Activated CD4-positive, CD25-positive, alpha-beta regulatory T cell treated with anti-CD3 and anti-CD28 coated beads, Interleukin-2, amount 50 U/mL, for 16 hours (primary cell): ENCODE data around the gene PARP12.

Experiments used
- DNase-seq: peaks from one replicate; pipeline ENCODE4 v3.0.0-alpha.2; 2020; ENCODE audit warnings: low read depth, low spot score

The PARP12 gene

DNA sequence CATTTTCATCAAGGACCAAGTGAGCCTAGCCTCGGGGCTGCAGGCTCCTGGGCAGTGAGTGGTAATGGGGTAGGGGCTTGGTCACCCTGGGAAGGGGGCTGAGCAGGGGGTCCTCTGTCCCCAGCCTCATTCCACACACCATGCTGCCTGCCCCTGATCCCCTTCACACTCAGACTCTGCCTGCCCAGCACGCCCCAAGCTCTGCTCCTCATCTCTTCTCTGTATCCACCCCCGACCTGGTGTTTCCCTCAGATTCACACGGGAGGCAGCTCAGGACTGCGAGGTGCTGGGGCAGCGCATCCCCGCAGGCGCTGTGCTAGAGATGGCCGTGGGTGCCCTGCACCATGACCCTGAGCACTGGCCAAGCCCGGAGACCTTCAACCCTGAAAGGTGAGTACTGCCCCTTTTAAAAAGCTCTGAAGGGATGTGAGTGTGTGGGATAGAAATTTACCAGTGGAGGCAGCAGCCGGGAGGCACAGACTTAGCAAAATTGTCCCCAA lies 47.2 kb downstream of the PARP12 start:
- no peak for DNase-seq

DNA sequence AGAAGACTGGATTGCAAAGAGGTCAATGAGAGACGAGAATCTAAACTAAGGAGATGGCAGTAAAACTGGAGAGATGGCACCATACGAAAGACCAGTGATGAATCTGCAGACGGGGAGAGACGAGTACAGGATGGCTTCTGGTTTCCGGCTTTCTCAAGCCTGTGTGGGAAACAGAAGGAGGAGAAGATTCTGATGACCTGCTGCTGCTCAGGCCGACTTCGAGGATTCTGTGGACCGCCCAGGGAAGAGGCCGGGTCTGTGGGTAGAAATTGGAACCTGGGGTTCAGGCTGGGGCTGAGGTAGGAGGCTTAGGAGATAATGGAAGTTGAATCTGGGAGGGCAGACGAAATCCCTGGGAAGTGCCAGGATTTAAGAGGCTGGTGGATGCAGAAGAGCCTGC lies 48.6 kb downstream of the PARP12 start:
- no peak for DNase-seq

DNA sequence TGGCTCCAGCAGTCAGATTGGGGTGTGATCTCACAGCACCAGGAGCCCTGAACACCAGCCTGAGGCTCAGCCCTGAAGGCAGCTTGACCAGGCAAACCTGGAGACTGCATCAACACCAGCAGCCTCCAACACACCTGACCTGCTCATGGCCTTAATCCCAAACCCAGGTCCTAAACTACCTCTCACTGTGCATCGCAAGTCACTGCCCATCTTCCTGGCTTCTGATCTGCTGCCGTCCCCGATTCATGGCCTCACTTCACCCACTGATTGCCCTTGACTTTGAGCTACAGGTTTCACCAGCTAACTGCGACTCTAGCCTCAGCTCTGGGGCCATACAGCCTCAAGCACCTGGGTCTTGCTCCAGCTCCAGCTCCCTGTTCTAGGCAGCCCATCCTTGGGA lies 49.1 kb downstream of the PARP12 start:
- no peak for DNase-seq

DNA sequence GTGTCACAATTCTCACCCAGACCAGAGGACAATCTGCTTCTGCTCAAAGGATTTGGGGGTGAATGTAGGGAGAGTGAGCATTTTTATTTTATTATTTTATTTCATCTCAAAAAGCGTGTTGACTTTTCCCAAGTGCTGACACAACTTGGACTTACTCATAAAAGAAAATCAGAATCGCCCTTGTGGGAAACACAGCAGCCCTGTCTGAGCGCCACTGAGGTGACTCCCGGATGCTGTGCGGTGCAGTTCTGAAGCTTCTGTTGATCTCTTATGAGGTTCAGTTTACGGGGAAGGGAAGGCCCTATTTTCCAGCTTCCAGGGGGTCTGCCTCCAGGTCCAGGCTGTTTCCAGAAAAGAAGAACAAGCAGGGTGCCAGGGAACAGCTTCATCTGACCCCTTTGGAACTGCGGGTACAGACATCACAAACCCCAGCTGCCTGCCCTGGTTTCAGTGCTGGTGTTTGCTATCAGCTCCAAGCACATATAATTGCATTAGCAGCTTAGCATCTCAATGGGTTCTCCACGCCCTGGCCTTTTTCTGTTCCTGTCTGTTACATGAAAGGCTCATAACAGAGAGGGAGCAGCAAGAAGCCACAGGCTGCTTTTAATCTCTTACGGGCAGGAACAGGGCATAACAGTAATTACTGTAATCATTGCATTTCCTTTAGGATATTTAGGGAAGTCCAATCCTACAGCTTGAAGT lies 52.4 kb downstream of the PARP12 start:
- DNase-seq: no peak

DNA sequence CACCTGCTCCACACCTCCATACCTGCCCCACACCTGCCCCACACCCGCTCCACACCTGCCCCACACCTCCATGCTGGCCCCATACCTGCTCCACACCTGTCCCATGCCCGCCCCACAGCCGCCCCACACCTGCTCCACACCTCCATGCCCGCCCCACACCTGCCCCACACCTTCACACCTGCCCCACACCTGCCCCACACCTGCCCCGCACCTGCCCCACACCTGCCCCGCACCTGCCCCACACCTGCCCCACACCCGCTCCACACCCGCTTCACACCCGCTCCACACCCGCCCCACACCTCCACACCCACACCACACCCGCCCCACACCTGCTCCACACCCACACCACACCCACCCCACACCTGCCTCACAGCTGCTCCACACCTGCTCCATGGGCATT lies 53.0 kb downstream of the PARP12 start:
- no peak for DNase-seq

DNA sequence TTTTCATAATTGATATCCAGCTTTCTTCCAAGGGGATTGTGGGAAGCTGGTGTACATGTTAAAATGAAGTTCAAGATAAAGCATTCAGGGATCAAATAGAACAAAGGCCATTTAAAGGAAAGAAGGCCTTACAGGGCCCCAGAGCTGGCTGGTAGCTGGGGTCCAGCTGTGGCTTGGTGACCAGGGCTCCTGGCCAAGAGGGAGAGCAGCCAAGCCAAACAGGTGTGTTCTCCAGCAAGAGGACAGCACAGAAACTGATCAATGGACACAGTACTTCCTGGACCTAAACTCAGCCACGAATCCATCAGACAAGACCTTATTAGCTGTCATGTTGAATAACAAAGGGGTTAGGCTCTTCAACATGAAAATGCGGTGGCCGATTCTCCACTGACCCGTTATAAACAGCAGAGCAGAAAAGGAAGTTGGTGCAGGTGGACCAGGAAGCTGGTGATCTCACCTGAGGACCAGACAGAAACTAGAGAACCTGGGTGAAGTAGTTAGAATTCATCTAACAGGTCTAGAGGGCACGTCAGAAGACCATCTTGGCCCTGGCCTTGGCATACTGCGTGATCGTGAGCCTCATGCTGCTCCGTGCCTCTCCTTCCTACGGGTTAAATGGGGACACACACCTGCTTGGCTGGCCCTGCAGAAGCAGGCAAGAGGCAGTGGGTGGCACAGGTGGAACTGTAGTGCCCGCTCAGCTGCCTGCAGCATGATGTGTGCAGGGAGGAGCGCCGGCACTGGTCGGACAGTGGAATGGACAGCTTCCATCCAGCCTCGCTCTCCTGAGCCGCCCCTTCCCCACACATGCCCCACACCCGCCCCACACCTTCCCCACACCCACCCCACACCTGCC lies 53.8 kb downstream of the PARP12 start:
- no peak for DNase-seq

DNA sequence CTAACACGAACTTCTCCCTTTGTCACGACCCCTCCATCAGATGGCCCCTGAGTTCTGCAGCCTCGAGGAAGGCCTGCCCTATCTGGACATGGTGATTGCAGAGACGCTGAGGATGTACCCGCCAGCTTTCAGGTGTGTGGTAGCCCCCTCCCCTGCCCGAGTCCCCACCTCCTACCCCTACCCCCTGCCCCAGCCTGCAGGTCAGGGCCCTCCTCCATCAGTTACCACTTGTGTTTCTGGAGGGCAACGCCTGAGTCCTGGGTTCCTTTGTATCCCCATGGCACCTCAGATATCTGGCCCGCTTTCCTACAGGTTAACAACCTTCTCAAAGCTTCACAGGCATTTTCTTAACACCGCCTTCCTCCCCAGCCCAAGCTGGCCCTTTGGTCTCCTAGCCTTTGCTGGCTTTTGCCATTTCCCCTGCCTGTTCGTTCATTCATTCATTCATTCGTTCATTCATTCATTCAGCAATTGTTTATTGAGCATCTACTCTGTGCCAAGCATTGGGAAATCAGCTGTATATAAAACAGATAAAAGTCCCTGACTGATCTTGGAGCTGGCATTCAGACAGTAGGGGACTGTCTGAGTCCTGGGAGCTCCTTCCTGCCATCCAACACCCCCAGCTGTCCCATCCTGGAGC lies 55.6 kb downstream of the PARP12 start:
- DNase-seq: no peak

DNA sequence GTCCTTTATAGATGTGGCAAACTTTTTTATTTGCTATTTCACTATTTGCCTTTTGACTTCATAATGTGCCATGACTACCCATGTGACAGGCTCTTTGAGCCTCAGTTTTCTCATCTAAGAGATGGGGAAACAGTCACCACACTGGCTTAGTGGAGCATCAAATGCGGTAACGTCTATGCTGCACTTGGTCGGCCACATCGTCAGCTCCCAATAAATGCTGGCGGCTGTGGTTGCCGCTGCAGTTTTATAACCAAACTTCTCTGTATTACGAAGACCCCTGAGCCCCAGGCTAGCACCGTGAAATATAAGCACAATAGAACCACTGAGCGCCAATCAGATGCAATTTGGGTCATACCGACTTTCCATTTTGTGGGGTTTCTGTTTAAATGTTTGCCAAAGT lies 56.2 kb downstream of the PARP12 start:
- DNase-seq: no peak

DNA sequence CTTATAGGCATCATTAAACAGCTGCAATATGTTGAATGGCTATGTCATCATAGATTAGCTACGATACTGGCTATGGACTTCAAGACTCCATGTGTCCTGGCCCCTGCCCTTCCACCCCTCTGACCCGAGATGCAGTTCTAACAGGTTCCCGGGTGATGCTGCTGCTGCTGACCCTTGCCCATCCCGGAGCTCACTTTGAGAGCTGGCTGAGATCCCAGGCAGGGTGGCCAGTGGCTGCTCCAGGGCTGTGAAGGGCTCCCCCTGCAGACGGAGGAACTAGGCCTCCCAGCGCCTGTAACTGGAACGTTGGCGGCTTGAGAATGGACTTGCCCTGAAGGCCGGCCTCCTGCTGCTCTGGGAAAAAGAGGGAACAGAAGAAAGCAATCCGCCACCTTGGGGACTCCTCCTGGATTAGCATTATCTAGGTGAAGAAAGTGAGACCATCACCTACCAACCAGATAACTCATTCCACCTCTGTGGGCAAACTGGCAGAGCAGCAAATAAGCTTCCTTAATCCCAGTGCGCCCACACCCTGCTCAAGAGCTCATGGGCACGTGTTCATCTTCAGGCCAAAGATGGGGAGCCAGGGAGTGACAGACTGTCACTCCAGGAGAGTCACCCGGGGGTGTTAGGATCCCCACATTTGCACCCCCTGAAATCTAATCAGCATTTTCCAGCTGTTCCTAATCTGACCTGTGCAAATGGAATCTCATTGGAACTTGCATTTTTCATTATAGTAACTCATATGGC lies 56.8 kb downstream of the PARP12 start:
- no peak for DNase-seq

DNA sequence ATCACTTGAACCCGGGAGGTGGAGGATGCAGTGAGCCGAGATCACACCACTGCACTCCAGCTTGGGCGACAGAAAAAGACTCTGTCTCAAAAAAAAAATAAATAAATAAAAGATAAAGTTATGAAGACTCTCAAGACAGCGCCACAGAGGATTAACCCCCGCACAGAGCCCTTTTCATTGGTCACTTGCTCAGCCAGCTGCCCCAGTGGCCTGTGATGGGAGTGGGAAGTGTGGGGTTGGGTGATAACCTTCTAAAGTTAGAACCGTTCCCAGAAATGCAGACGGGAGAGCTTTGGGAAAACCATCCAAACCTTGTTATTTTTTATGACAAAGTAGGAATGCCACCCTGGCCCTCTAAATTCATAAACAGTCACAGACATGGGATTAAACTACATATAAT lies 57.4 kb downstream of the PARP12 start:
- no peak for DNase-seq

DNA sequence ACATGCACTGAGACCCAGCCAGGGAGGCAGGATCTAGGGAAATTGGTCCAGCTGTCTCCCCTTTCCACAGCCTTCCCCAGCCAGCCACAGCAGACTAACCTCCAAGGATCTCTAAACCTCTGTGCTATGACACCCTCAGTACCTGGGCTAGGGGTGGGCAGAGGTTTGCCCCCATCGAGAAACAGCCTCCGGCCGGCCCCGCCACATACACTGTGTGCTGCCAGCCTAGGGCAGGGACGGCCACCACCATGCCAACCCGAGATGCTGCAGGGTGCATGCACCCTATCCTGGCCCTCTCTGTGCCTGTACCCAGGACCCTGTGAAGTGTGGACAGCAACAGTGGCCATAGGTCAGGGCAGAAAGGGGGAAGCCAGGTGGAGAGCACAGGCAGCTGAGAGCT lies 58.1 kb downstream of the PARP12 start:
- no peak for DNase-seq

DNA sequence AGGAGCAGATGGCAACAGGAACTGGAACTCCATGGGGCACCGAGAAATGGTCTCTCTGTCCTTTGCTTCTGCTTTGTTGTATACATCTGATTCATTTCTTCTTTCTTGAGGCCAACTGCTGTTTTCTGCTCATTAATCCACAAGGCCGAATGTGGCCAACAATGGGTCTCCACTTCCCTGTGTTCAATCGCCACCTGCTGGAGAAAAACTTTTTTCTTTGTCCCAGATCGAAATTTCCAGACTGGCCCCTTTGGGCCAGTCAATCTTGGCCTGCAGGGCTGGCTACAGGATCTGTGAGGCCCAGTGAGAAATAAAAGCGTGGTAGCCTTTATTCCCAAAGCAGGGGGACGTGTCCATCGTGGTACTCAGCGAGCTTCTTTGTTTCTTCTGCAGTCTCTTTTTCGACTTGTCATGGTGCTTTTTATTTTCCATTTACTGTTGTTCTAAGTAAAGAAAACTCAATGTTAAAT lies 58.8 kb downstream of the PARP12 start:
- no peak for DNase-seq

DNA sequence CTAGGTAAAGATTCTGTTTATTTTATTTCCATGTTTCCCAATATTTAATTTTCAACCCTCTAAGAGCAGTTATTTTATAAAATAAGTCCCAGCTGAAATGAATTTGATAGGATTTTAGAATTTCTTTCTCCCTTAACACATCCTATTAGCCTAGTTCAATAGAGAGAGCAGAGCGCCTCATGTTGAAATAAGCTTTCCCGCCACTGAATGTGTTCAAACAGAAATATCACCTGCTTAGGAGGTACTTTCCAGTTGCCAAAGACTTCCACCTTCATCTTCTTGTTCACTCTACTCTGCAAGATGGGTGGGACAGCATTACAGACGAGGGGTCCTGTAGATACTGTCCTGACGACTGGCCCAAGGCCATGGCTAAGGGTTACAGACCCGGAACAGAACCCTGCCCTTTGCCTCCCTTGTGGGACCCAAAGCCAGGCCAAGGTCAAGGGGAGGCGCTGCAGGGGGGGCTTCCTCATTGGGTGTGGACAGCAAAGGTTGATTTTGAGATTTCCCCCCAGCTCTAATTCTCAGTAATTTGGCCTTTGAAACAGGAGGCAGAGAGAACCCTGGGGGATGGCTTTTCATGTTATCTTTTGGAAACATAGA lies 62.0 kb downstream of the PARP12 start:
- no peak for DNase-seq

DNA sequence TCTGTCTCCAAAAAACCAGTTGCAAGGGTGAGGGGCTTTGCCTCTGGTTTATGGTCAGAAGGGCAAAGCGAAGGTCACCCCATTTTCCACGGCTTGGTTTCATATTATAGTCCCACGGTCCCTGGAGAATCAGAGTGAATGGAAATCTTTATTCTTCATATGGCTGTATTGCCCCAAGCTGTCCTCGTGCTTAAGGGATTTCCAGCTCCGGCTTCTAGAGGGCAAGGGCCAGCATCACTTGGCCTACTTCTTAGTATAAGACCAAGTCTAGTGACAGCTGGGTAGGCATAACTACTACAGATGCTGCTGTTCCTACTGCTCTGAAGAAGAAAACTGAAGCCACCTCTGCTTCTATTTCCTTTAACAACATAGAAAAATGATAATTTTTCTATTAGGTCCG lies 63.2 kb downstream of the PARP12 start:
- DNase-seq: no peak

DNA sequence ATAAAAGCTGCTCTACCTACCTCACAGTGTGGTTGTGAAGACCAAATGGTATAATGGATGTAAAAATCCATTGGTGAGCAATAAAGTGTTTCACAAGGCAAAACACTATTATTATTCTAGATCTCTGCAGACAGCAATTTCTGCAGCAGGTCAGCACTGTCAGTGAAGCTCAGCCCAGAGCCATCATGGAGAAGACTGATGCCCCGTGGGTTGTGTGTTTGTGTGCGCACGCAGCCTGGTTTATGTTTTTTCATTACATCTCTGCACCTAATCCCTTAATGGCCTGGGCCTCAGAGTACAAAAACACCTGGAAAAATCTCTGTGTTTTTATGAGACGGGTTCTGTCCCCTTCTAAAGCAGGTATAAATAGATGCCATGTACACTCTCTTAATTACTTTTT lies 64.2 kb downstream of the PARP12 start:
- no peak for DNase-seq

DNA sequence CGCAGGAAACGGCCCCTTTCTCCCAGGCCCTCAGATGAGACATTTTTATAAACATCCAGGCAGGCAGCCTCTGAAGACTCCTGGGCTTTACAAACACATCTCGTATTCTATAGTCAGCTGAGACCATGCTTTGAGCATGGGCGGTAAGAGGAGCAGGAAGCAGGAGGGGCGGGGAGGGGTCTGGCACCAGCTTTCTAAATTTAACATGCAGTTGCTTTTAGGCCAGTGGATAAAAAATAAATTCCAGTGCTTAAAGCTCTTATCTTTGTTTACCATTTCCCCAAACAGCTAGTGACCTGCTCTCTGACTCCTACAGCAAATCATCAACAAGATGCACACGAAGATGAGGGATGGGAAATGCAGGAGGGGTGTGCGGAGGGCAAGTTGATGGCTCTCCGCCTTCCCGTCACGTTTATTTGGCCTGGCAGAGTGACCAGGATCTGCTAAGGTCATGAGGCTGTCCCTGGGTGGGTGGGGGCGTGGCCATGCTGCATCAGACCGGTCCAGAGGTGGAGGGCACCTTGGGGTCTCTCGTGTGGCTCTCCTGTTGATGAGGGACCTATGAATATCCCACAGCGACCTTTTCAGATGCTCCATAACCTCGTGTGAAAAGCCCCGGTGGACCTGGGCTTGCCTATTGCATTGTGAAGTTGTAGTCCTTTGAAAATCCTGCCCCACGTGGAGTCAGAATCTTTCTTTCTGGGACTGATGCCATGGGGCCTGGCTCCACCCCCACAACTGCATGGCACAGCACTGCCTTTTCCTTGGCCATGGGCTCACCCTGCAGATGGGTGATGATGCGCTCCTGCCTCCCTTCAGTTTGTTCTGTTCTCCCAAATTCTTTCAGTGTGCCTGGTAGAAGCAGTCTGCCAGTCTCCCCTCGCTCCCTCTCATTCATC lies 67.5 kb downstream of the PARP12 start:
- no peak for DNase-seq

DNA sequence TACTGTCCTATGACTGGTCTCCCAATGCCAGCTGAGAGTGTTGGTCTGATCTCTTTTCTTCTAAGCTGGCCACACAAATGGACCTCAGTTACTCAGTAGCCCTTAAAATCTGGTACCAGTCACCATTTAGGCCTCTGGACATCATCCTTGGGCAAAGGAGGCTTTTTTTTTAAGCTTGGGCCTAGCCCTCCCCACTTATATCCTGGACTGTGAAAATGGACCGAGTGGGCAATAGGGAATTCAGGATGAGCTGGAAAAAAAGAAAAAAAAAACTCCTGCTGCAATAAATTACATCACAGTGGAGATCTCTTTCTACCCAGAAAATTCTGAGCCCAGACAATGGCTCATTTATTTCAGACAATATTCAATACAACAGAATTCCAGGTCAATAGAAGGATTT lies 68.4 kb downstream of the PARP12 start:
- no peak for DNase-seq

DNA sequence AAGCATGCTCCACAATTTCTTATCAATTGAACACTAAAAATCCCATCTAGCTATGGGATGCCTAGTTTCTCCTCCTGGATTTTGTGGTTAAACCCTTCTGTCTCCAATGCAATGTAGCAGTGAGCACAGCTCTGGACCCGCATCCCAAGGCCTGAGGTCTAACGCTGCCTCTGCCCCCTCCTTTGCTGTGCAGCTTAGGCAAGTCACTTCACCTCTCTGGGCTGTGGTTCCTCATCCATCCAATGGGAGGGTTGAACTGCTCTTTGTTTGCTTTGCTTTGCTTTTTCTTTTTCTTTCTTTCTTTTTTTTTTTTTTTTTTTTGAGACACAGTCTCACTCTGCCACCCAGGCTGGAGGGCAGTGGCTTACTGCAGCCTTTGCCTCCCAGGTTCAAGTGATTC lies 69.2 kb downstream of the PARP12 start:
- DNase-seq: no peak

DNA sequence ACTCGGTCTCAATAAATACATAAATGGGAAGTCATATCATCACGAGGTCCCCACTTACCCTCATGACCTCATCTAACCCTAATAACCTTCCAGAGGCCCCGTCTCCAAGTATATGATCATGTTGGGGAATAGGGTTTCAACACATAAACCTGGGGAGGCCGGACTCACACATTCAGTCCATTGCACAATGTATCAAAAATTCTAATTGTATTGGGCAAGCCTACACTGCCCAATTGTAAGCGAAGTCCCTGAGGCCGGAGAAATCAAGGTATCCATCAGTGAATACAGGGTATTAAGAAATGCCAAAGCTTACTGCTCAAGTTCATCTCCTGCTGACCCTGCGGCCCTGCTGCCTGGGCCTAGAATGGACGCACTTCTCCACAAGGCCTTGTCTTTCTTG lies 69.6 kb downstream of the PARP12 start:
- no peak for DNase-seq

DNA sequence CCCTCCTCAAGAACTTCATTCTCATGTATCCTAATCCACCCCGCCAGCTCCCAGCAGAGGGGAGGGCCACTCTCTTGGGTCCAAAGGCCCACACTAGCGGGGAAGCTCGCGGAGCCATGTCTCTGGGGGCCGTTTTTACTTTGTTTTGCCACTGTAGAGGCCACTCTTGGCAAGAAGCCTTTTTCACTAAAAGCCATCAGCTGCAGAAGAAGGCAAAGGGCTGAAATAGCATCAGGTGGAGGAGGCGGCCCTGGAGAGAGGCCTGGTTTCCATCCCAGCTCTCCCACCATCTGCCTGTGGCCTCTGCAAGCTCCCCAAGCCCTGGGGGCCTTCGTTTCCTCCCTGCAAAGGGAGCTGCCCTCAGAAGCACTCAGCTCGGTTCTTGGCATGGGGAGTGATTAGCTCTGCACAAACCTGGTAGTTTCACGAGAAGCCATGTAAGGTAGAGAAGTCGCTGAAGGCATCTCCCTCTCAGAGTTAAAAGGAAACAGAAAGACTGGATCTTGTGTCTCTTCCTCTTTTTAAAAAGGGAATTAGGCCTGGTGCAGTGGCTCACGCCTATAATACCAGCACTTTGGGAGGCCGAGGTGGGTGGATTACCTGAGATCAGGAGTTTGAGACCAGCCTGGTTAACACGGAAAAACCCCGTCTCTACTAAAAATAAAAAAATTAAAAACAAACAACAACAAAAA lies 70.3 kb downstream of the PARP12 start:
- no peak for DNase-seq
